SJCRH30 (cell line): ENCODE measurements around the gene FGD4. TPM values are rescaled to one million over a fixed set of nuclear protein-coding genes. Genes with fewer than 3 reads are reported as not detected.

Source experiments
- DNase-seq, 2 experiments: peaks; one replicate each; pipeline ENCODE4 v3.0.0-alpha.2; 2015 to 2020
- H3K27ac ChIP-seq: fragments of 250-450 bp; sonication (Bioruptor Pico); 2 replicates; pipeline ENCODE4 v1.5.1; 2020; ENCODE audit warnings: mild to moderate bottlenecking, moderate library complexity
- H3K27me3 ChIP-seq: fragments of 250-450 bp; sonication (Bioruptor Pico); 2 replicates; pipeline ENCODE4 v1.5.1; 2020; ENCODE audit warnings: mild to moderate bottlenecking, moderate library complexity
- H3K36me3 ChIP-seq: fragments of 250-450 bp; sonication (Bioruptor Pico); 2 replicates; pipeline ENCODE4 v1.5.1; 2020; ENCODE audit warnings: mild to moderate bottlenecking, moderate library complexity
- H3K4me1 ChIP-seq: fragments of 250-450 bp; sonication (Bioruptor Pico); 2 replicates; pipeline ENCODE4 v1.5.1; 2020; ENCODE audit warnings: mild to moderate bottlenecking, moderate library complexity
- H3K4me3 ChIP-seq: fragments of 250-450 bp; sonication (Bioruptor Pico); 2 replicates; pipeline ENCODE4 v1.5.1; 2020; ENCODE audit warnings: mild to moderate bottlenecking, moderate library complexity
- H3K9me3 ChIP-seq: fragments of 250-450 bp; sonication (Bioruptor Pico); replicated peaks from 2 replicates; pipeline ENCODE4 v1.5.1; 2020; ENCODE audit warnings: mild to moderate bottlenecking, moderate library complexity
- total RNA-seq: library from RNA; depleted of rRNA; stranded (reverse); fragments of >200 nt; shearing (Covaris generic); gene quantifications from 2 replicates; pipeline ENCODE4 v1.2.3, GENCODE V29; 2014

FGD4 gene
- total RNA-seq, 1 experiment from 2014 or later: 10.3 TPM

- DNase-seq: peak in 1 of 2 experiments; percentile 30
- H3K27me3 ChIP-seq: no peaks in the 10 kb centered on the region
- peaks cover 17% of the 10 kb centered on the region for H3K4me1 ChIP-seq
- H3K9me3 ChIP-seq: no peaks in the 10 kb centered on the region
- no peak overlapping the region for H3K27ac ChIP-seq
- H3K36me3 ChIP-seq: peaks cover 9% of the 10 kb centered on the region; the same call in 1 of the 2 replicates
- H3K4me3 ChIP-seq: no peak overlapping the region
Observed at GRCh38 chr12:32583534-32583933, 184.2 kb downstream of the FGD4 start.

- Histone ChIP-seq H3K9me3 (no peaks in the 10 kb centered on the region), H3K27me3 (no peaks in the 10 kb centered on the region), H3K4me1 (peaks cover 17% of the 10 kb centered on the region), H3K27ac (no peak overlapping the region), H3K4me3 (no peak overlapping the region), H3K36me3 (peaks cover 7% of the 10 kb centered on the region; the same call in 1 of the 2 replicates)
- DNase-seq: no peak
Observed at GRCh38 chr12:32585680-32586079, 186.3 kb downstream of the FGD4 start.

- H3K36me3 ChIP-seq: peaks cover 7% of the 10 kb centered on the region; the same call in 1 of the 2 replicates
- H3K4me3 ChIP-seq: no peak overlapping the region
- peak; percentile 19 to 54 for DNase-seq
- H3K27ac ChIP-seq: peak overlapping the region; percentile 19
- peaks cover 17% of the 10 kb centered on the region for H3K4me1 ChIP-seq
- H3K27me3 ChIP-seq: no peaks in the 10 kb centered on the region
- H3K9me3 ChIP-seq: no peaks in the 10 kb centered on the region
Observed at GRCh38 chr12:32586390-32586789, 187.0 kb downstream of the FGD4 start.

- Histone ChIP-seq H3K4me1 (peaks cover 17% of the 10 kb centered on the region), H3K27ac (no peak overlapping the region), H3K27me3 (no peaks in the 10 kb centered on the region), H3K9me3 (no peaks in the 10 kb centered on the region), H3K4me3 (no peak overlapping the region), H3K36me3 (0 out of 2 replicates have a peak, but pooled peaks cover 2% of the 10 kb centered on the region)
- DNase-seq: no peak
Observed at GRCh38 chr12:32587581-32588495, 188.5 kb downstream of the FGD4 start.

- DNase-seq: no peak
- Histone ChIP-seq H3K4me1 (peaks cover 12% of the 10 kb centered on the region), H3K36me3 (0 out of 2 replicates have a peak, but pooled peaks cover 2% of the 10 kb centered on the region), H3K27me3 (no peaks in the 10 kb centered on the region), H3K9me3 (no peaks in the 10 kb centered on the region), H3K4me3 (no peak overlapping the region), H3K27ac (no peak overlapping the region)
Observed at GRCh38 chr12:32588604-32589003, 189.2 kb downstream of the FGD4 start.

- no peak overlapping the region for H3K27ac ChIP-seq
- H3K36me3 ChIP-seq: 0 out of 2 replicates have a peak, but pooled peaks cover 2% of the 10 kb centered on the region
- DNase-seq: no peak
- no peaks in the 10 kb centered on the region for H3K9me3 ChIP-seq
- H3K4me3 ChIP-seq: no peak overlapping the region
- peaks cover 10% of the 10 kb centered on the region for H3K4me1 ChIP-seq
- no peaks in the 10 kb centered on the region for H3K27me3 ChIP-seq
Observed at GRCh38 chr12:32589165-32589865, 190.0 kb downstream of the FGD4 start.

- DNase-seq: peak; percentile 22 to 63
- H3K27ac ChIP-seq: no peak overlapping the region; the same call in 1 of the 2 replicates
- no peaks in the 10 kb centered on the region for H3K27me3 ChIP-seq
- H3K4me3 ChIP-seq: no peak overlapping the region
- 0 out of 2 replicates have a peak, but pooled peaks cover 4% of the 10 kb centered on the region for H3K36me3 ChIP-seq
- no peaks in the 10 kb centered on the region for H3K9me3 ChIP-seq
- peaks cover 8% of the 10 kb centered on the region; the same call in 1 of the 2 replicates for H3K4me1 ChIP-seq
Observed at GRCh38 chr12:32595251-32595650, 195.9 kb downstream of the FGD4 start.

- no peak for DNase-seq
- Histone ChIP-seq H3K4me3 (no peak overlapping the region), H3K36me3 (peaks cover 4% of the 10 kb centered on the region; the same call in 1 of the 2 replicates), H3K4me1 (peaks cover 8% of the 10 kb centered on the region; the same call in 1 of the 2 replicates), H3K27ac (no peak overlapping the region), H3K27me3 (no peaks in the 10 kb centered on the region), H3K9me3 (no peaks in the 10 kb centered on the region)
Observed at GRCh38 chr12:32596030-32596429, 196.7 kb downstream of the FGD4 start.

- no peak overlapping the region for H3K4me3 ChIP-seq
- no peaks in the 10 kb centered on the region for H3K27me3 ChIP-seq
- H3K36me3 ChIP-seq: peaks cover 4% of the 10 kb centered on the region; the same call in 1 of the 2 replicates
- no peak for DNase-seq
- H3K9me3 ChIP-seq: no peaks in the 10 kb centered on the region
- H3K27ac ChIP-seq: no peak overlapping the region
- peaks cover 8% of the 10 kb centered on the region; the same call in 1 of the 2 replicates for H3K4me1 ChIP-seq
Observed at GRCh38 chr12:32598688-32599087, 199.3 kb downstream of the FGD4 start.

- H3K27me3 ChIP-seq: no peaks in the 10 kb centered on the region
- H3K27ac ChIP-seq: no peak overlapping the region
- H3K9me3 ChIP-seq: no peaks in the 10 kb centered on the region
- H3K4me3 ChIP-seq: no peak overlapping the region
- H3K4me1 ChIP-seq: peaks cover 4% of the 10 kb centered on the region; the same call in 1 of the 2 replicates
- peaks cover 4% of the 10 kb centered on the region; the same call in 1 of the 2 replicates for H3K36me3 ChIP-seq
- DNase-seq: no peak
Observed at GRCh38 chr12:32600681-32601080, 201.3 kb downstream of the FGD4 start.

- no peak for DNase-seq
- Histone ChIP-seq H3K4me1 (no peaks in the 10 kb centered on the region), H3K36me3 (peaks cover 7% of the 10 kb centered on the region; the same call in 1 of the 2 replicates), H3K27me3 (no peaks in the 10 kb centered on the region), H3K9me3 (no peaks in the 10 kb centered on the region), H3K27ac (no peak overlapping the region), H3K4me3 (no peak overlapping the region)
Observed at GRCh38 chr12:32603071-32603470, 203.7 kb downstream of the FGD4 start.

GRCh38 chr12:32603858-32604257 is 204.5 kb downstream of the FGD4 start:
- no peaks in the 10 kb centered on the region for H3K4me1 ChIP-seq
- H3K4me3 ChIP-seq: no peak overlapping the region
- H3K9me3 ChIP-seq: no peaks in the 10 kb centered on the region
- H3K27me3 ChIP-seq: no peaks in the 10 kb centered on the region
- no peak for DNase-seq
- H3K36me3 ChIP-seq: peaks cover 5% of the 10 kb centered on the region
- no peak overlapping the region for H3K27ac ChIP-seq

GRCh38 chr12:32604565-32604964 is 205.2 kb downstream of the FGD4 start:
- H3K4me3 ChIP-seq: no peak overlapping the region
- H3K27ac ChIP-seq: no peak overlapping the region
- DNase-seq: no peak
- H3K36me3 ChIP-seq: peaks cover 3% of the 10 kb centered on the region
- no peaks in the 10 kb centered on the region for H3K4me1 ChIP-seq
- H3K27me3 ChIP-seq: no peaks in the 10 kb centered on the region
- H3K9me3 ChIP-seq: no peaks in the 10 kb centered on the region

- Histone ChIP-seq H3K27ac (no peak overlapping the region), H3K4me3 (no peak overlapping the region), H3K4me1 (no peaks in the 10 kb centered on the region), H3K9me3 (no peaks in the 10 kb centered on the region), H3K36me3 (peaks cover 3% of the 10 kb centered on the region), H3K27me3 (no peaks in the 10 kb centered on the region)
- no peak for DNase-seq
Observed at GRCh38 chr12:32605326-32606095, 206.2 kb downstream of the FGD4 start.
